Right lobe of liver (tissue), 6 donors: Measurements from ENCODE around the gene BCL6B. TPM values are rescaled to one million over a fixed set of nuclear protein-coding genes. Genes with fewer than 3 reads are reported as not detected.
A peak's percentile ranks its signal among the peaks of the same experiment; 100 is the strongest.

Source experiments
- ATAC-seq, 4 donors: fragments of 200-7000 bp; cut with Tn5 transposase; one replicate each; pipeline ENCODE4 v1.9.1; 2020; ENCODE audit warnings: mild to moderate bottlenecking in 4 of 4, moderate library complexity in 4 of 4
- DNase-seq, 3 donors: peaks; one replicate each; pipeline ENCODE4 v3.0.0-alpha.2; 2020
- H3K27ac ChIP-seq, 3 donors: fragments of 200-600 bp; one replicate each; pipeline ENCODE4 v1.8.0; 2022
- H3K27me3 ChIP-seq, 2 donors: fragments of 200-600 bp; one replicate each; pipeline ENCODE4 v1.8.0; 2022
- H3K36me3 ChIP-seq, 4 donors: fragments of 200-600 bp; sonication (generic) in 1 of 4; one replicate each; pipeline versions ENCODE4 v1.5.1 to v1.8.0; 2017 to 2022; ENCODE audit warnings: control low read depth in 1 of 4
- H3K4me1 ChIP-seq, 4 donors: fragments of 200-600 bp; sonication (generic) in 1 of 4; one replicate each; pipeline versions ENCODE4 v1.5.1 to v1.8.0; 2017 to 2022; ENCODE audit warnings: control low read depth in 1 of 4
- H3K4me3 ChIP-seq, 3 donors: fragments of 200-600 bp; one replicate each; pipeline ENCODE4 v1.8.0; 2022
- H3K9me3 ChIP-seq, 4 donors: fragments of 200-600 bp; sonication (generic) in 1 of 4; one replicate each; pipeline versions ENCODE4 v1.5.1 to v1.8.0; 2017 to 2022; ENCODE audit warnings: control low read depth in 1 of 4
- POLR2A ChIP-seq: fragments of 450-650 bp; IDR thresholded peaks from one replicate; pipeline ENCODE4 v1.6.1; 2017; ENCODE audit warnings: antibody characterized with exemption, mild to moderate bottlenecking
- WGBS: methylation state at CpG from one replicate; pipeline ENCODE4 v1.1.6; 2018; ENCODE audit warnings: low coverage, low lambda C conversion rate; ENCODE audit not compliant: insufficient coverage; ENCODE audit errors: missing lambda C conversion rate; 5-methylcytosine and 5-hydroxymethylcytosine counted together
- intact Hi-C, 2 donors: fragments of 100-400 bp; cut with DNase I; formaldehyde crosslinking; loops; one replicate each; pipeline versions ENCODE4 v1.11.2 to v1.14.1; 2022
- total RNA-seq, 6 experiments: library from RNA; depleted of rRNA in 2 of 6; stranded (reverse); fragments of >200 nt in 2 of 6; fragmentation: NEBNext Ultra II Directional in 3 of 6; extraction: Animal tissue kit (Norgen Biotek cat#: 25700) in 3 of 6; gene quantifications; one replicate each; pipeline versions ENCODE4 v1.1.0 to v1.2.4, GENCODE V29; 2016 to 2023
- TF ChIP-seq, protein P1 (sequence below), 4 donors: fragments of 200-600 bp in 3 of 4; fragments of 450-650 bp in 1 of 4; IDR thresholded peaks; one replicate each; pipeline versions ENCODE4 v1.5.1 to v1.8.0; 2016 to 2022; ENCODE audit warnings: antibody characterized with exemption in 4 of 4, mild to moderate bottlenecking in 2 of 4
- donor health status: DM: no; HTN: yes; CAD: no.
- donor health status: DM: no; HTN: no; CAD: no.
- donor health status: DM: no; HTN: no; CAD: no.
- donor health status: DM: no; HTN: yes; CAD: no.
- donor health status: DM: no; HTN: yes; CAD: no.

The BCL6B gene
- total RNA-seq, 6 experiments from 2014 or later: 0.71 to 3.5 (median 1.5) TPM

DNA sequence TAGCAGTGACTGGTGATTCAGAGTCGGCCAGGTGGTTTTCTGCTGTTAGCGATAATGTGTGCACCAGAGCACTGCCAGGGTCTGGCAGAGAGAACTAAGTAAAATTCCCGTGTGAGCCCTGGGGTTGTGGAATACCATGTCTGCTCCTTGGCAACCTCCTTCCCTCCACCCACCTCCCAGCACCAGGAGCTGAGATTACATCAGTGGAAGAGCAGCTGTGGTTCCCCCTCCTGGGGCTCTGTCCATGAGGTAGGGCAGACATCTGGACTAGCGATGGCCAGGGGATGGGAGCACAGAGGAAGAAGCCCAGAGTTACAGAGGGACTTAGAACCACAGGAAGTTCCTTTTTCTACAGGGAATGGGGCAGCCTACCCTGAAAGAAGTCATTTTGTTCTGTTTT, 41.4 kb downstream of the BCL6B start:
- ATAC-seq: no peak
- no peak for TF ChIP-seq POLR2A
- TF ChIP-seq, protein P1, sequence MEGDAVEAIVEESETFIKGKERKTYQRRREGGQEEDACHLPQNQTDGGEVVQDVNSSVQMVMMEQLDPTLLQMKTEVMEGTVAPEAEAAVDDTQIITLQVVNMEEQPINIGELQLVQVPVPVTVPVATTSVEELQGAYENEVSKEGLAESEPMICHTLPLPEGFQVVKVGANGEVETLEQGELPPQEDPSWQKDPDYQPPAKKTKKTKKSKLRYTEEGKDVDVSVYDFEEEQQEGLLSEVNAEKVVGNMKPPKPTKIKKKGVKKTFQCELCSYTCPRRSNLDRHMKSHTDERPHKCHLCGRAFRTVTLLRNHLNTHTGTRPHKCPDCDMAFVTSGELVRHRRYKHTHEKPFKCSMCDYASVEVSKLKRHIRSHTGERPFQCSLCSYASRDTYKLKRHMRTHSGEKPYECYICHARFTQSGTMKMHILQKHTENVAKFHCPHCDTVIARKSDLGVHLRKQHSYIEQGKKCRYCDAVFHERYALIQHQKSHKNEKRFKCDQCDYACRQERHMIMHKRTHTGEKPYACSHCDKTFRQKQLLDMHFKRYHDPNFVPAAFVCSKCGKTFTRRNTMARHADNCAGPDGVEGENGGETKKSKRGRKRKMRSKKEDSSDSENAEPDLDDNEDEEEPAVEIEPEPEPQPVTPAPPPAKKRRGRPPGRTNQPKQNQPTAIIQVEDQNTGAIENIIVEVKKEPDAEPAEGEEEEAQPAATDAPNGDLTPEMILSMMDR (IDR thresholded peaks at IDR 0.05): no peak

DNA sequence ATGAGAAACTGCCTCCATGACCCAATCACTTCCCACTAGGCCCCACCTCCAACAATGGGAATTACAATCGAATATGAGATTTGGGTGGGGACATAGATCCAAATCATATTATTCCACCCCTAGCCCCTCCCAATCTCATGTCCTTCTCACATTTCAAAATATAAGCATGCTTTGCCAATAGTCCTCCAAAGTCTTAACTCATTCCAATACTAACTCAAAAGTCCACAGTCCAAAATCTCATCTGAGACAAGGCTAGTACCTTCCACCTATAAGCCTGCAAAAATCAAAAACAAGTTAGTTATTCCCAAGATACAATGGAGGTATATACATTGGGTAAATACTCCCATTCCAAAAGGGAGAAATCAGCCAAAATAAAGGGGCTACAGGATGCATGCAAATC, 44.3 kb downstream of the BCL6B start:
- intact Hi-C loops: no loop called here
- 30% methylated on average over 1 of the region's 1 CpG for WGBS
- no peaks in the 10 kb centered on the region for H3K36me3 ChIP-seq
- H3K27me3 ChIP-seq: no peaks in the 10 kb centered on the region
- no peak for TF ChIP-seq POLR2A
- TF ChIP-seq, protein P1 (IDR thresholded peaks at IDR 0.05): no peak
- no peak for DNase-seq
- no peak overlapping the region for H3K4me3 ChIP-seq
- H3K9me3 ChIP-seq: no peaks in the 10 kb centered on the region
- peak in 1 of 4 donors; percentile 61 for ATAC-seq
- H3K27ac ChIP-seq: no peak overlapping the region
- no peaks in the 10 kb centered on the region for H3K4me1 ChIP-seq

More for the DNA sequence above, 41.4 kb downstream of the BCL6B start:
- H3K36me3 ChIP-seq: no peaks in the 10 kb centered on the region
- no peaks in the 10 kb centered on the region for H3K9me3 ChIP-seq
- H3K27ac ChIP-seq: no peak overlapping the region
- intact Hi-C loops: no loop called here
- no peaks in the 10 kb centered on the region for H3K27me3 ChIP-seq
- 50% methylated on average over 1 of the region's 4 CpGs for WGBS
- DNase-seq: peak in 1 of 3 donors; percentile 11
- no peak overlapping the region for H3K4me3 ChIP-seq
- H3K4me1 ChIP-seq: no peaks in the 10 kb centered on the region

DNA sequence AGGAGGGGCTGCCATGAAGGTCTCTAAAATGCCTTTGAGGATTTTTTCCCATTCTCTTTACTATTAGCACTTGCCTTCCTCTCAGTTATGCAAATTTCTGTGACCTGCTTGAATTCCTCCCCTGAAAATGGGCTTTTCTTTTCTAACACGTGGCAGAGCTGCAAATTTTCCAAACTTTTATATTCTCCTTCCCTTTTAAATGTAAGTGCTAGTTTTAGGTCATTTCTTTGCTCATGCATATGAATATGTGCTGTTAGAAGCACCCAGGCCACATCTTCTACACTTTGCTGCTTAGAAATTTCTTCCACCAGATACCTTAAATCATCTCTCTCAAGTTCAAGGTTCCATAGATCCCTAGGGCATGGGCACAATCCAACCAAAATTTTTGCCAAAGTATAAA, 45.4 kb downstream of the BCL6B start:
- Histone ChIP-seq H3K4me1 (no peaks in the 10 kb centered on the region), H3K4me3 (no peak overlapping the region), H3K36me3 (no peaks in the 10 kb centered on the region), H3K9me3 (no peaks in the 10 kb centered on the region), H3K27me3 (no peaks in the 10 kb centered on the region), H3K27ac (no peak overlapping the region)
- 40% methylated on average over 1 of the region's 1 CpG for WGBS
- intact Hi-C loops: no loop called here
- ATAC-seq: no peak
- DNase-seq: no peak
- no peak for TF ChIP-seq POLR2A
- TF ChIP-seq, protein P1 (IDR thresholded peaks at IDR 0.05): no peak

DNA sequence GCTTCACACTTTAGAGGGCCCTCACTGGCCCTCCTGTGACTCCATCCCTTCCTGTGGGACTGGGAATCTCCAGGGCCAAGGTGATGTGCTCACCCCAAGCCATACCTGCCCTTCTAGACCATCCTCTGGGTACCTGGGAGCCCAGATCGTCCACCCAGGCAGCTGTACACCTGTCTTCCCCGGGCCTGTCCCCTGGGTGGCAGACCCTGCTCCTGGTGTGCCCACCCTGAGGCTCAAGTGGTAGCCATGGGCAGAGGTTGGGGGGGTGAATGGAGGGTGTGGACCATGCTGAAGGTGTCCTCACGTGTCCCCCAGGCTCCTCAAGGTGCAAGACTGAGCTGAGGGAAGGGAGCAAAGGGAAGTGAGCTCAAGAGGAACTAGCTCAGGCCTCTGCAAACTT, 47.9 kb downstream of the BCL6B start:
- no peak for DNase-seq
- WGBS: 100% methylated on average over 1 of the region's 3 CpGs
- Histone ChIP-seq H3K36me3 (no peaks in the 10 kb centered on the region), H3K27me3 (no peaks in the 10 kb centered on the region), H3K9me3 (no peaks in the 10 kb centered on the region), H3K4me1 (no peaks in the 10 kb centered on the region), H3K27ac (no peak overlapping the region), H3K4me3 (no peak overlapping the region)
- peak in 1 of 4 donors; percentile 29 for ATAC-seq
- intact Hi-C loops: no loop called here
- TF ChIP-seq, protein P1 (IDR thresholded peaks at IDR 0.05): no peak
- TF ChIP-seq POLR2A: no peak

DNA sequence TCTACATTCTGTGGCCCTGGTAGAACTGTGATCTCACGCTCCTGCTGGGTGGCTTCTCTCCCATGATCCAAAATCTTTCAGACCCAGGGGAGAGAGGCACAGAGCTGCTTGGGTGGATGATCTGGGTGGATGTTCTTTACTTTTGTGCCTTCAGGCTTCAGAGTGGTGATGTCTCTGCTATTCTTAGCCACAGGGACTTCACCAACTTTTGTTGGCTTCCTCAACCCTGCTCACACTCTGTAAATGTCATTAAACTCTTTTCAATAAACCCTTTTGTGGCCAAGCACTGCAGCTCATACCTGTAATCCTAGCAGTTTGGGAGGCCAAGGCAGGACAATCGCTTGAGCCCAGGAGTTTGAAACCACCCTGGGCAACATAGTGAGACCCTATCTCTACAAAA, 49.6 kb downstream of the BCL6B start:
- no peak for TF ChIP-seq POLR2A
- TF ChIP-seq, protein P1 (IDR thresholded peaks at IDR 0.05): no peak
- no peaks in the 10 kb centered on the region for H3K9me3 ChIP-seq
- intact Hi-C loops: no loop called here
- H3K27me3 ChIP-seq: no peaks in the 10 kb centered on the region
- H3K27ac ChIP-seq: no peak overlapping the region
- H3K4me3 ChIP-seq: no peak overlapping the region
- no peak for ATAC-seq
- DNase-seq: no peak
- no peaks in the 10 kb centered on the region for H3K36me3 ChIP-seq
- no peaks in the 10 kb centered on the region for H3K4me1 ChIP-seq
- WGBS: 71% methylated on average over 1 of the region's 2 CpGs
